OCI-LY7 (cell line): ENCODE data around the gene FUT7.

Experiments
- CTCF ChIP-seq: fragments of 200-600 bp; sonication (generic); conservative IDR thresholded peaks from 2 replicates; pipeline ENCODE4 v1.5.1; 2014; ENCODE audit warnings: mild to moderate bottlenecking, antibody characterized with exemption, low read length, moderate library complexity, mixed read lengths
- EZH2phosphoT487 ChIP-seq: fragments of 200-600 bp; sonication (generic); IDR thresholded peaks from 2 replicates; pipeline ENCODE4 v1.6.1; 2018; ENCODE audit warnings: low read depth, borderline replicate concordance, mild to moderate bottlenecking, mixed run types, antibody characterized with exemption, low read length, moderate library complexity, mixed read lengths

DNA sequence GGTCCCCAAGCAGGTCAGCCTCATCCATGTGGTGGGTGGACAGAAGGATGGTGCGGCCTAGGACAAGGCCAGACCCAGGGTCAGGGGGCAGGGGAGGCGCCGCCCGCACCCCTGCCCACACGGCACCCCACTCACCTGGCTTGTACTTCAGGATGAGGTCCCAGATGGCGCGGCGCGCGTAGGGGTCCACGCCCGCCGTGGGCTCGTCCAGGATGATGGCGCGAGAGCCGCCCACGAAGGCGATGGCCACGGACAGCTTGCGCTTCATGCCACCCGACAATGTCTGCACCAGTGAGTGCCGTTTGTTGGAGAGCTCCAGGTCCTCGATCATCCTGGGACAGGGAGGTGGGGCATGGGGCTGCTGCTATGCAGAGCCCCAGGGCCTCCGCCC, 16.4 kb downstream of the FUT7 start:
- no peak for TF ChIP-seq EZH2phosphoT487
- TF ChIP-seq CTCF = no peak
